ENCODE data around the gene FAM120A.

The FAM120A gene

GRCh38 chr9:93586290-93587057 lies 135.0 kb downstream of the FAM120A start:
- no peak overlapping the region for H3K4me3 ChIP-seq (replicated peaks; ENCODE audit: low read depth, low read length)
- TF ChIP-seq CTCF (IDR thresholded peaks at IDR 0.05; ENCODE audit: low read depth, low read length, missing control alignments), result no peak
- no peak for DNase-seq (ENCODE audit: extremely low read depth, low read depth)

- TF ChIP-seq CTCF (IDR thresholded peaks at IDR 0.05; ENCODE audit: low read depth, low read length, missing control alignments), result no peak
- no peak overlapping the region for H3K4me3 ChIP-seq (replicated peaks; ENCODE audit: low read depth, low read length)
- DNase-seq (ENCODE audit: extremely low read depth, low read depth), result no peak
Observed at GRCh38 chr9:93587284-93587650, 135.8 kb downstream of the FAM120A start.

- TF ChIP-seq CTCF (IDR thresholded peaks at IDR 0.05; ENCODE audit: low read depth, low read length, missing control alignments), result peak; percentile 29
- no peak for DNase-seq (ENCODE audit: extremely low read depth, low read depth)
Observed at GRCh38 chr9:93587651-93588347, 136.3 kb downstream of the FAM120A start.

GRCh38 chr9:93588641-93589609 lies 137.4 kb downstream of the FAM120A start:
- no peak for TF ChIP-seq CTCF (IDR thresholded peaks at IDR 0.05; ENCODE audit: low read depth, low read length, missing control alignments)
- no peak overlapping the region for H3K4me3 ChIP-seq (replicated peaks; ENCODE audit: low read depth, low read length)
- no peak for DNase-seq (ENCODE audit: extremely low read depth, low read depth)

More at GRCh38 chr9:93587651-93588347, 136.3 kb downstream of the FAM120A start:
- H3K4me3 ChIP-seq (replicated peaks; ENCODE audit: low read depth, low read length), result no peak overlapping the region

GRCh38 chr9:93589688-93590087 lies 138.2 kb downstream of the FAM120A start:
- no peak for TF ChIP-seq CTCF (IDR thresholded peaks at IDR 0.05; ENCODE audit: low read depth, low read length, missing control alignments)
- no peak for DNase-seq (ENCODE audit: extremely low read depth, low read depth)
- no peak overlapping the region for H3K4me3 ChIP-seq (replicated peaks; ENCODE audit: low read depth, low read length)

GRCh38 chr9:93590609-93591234 lies 139.2 kb downstream of the FAM120A start:
- no peak for TF ChIP-seq CTCF (IDR thresholded peaks at IDR 0.05; ENCODE audit: low read depth, low read length, missing control alignments)
- no peak overlapping the region for H3K4me3 ChIP-seq (replicated peaks; ENCODE audit: low read depth, low read length)
- no peak for DNase-seq (ENCODE audit: extremely low read depth, low read depth)

Data from HFF-Myc (cell line).